ENCODE measurements around the gene FGF19. TPM values are rescaled to one million over a fixed set of nuclear protein-coding genes. Genes with fewer than 3 reads are reported as not detected.

FGF19 gene
- total and polyA plus RNA-seq, 8 donors = not detected

DNA sequence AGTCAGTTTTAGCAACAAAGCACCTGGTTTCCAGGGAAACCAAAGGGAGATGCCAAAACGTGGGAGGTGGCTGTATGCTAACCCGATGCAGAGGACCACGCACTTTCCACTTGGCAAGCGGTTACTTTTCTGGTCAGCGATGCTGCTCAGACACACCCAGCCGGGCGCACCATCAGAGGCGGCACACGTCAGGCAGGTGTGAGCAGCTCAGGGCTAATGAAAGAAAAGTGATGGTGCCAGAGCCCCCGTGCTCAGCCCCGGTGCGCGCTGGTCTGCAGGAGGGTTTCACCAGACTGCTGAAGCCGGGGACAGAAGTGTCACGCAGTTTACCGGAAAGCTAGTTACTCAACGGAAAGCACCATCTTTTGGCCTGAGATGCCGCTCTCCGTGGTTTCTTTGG, 34.3 kb downstream of the FGF19 start:
- Histone ChIP-seq H3K4me3 (no peak overlapping the region), H3K36me3 (peaks cover 32 to 84% (median 76%) of the 10 kb centered on the region in 4 donors), H3K27me3 (no peaks in the 10 kb centered on the region), H3K27ac (peak overlapping the region in 1 of 5 donors; percentile 36), H3K4me1 (peaks cover 17 to 36% (median 29%) of the 10 kb centered on the region in 4 donors), H3K9me3 (no peaks in the 10 kb centered on the region)
- no peak for DNase-seq
- 86 to 91% (median 87%) methylated on average over 19 of the region's 19 CpGs for WGBS, 5 donors
- TF ChIP-seq POLR2A (IDR thresholded peaks at IDR 0.05) (no peak), EP300 (IDR thresholded peaks at IDR 0.05) (no peak), POLR2AphosphoS5 (IDR thresholded peaks at IDR 0.05) (no peak)
- TF ChIP-seq, protein P1, sequence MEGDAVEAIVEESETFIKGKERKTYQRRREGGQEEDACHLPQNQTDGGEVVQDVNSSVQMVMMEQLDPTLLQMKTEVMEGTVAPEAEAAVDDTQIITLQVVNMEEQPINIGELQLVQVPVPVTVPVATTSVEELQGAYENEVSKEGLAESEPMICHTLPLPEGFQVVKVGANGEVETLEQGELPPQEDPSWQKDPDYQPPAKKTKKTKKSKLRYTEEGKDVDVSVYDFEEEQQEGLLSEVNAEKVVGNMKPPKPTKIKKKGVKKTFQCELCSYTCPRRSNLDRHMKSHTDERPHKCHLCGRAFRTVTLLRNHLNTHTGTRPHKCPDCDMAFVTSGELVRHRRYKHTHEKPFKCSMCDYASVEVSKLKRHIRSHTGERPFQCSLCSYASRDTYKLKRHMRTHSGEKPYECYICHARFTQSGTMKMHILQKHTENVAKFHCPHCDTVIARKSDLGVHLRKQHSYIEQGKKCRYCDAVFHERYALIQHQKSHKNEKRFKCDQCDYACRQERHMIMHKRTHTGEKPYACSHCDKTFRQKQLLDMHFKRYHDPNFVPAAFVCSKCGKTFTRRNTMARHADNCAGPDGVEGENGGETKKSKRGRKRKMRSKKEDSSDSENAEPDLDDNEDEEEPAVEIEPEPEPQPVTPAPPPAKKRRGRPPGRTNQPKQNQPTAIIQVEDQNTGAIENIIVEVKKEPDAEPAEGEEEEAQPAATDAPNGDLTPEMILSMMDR (IDR thresholded peaks at IDR 0.05) = no peak
- intact Hi-C loops (cut with DNase I; ENCODE audit: low total_unique reads) = no loop called here

DNA sequence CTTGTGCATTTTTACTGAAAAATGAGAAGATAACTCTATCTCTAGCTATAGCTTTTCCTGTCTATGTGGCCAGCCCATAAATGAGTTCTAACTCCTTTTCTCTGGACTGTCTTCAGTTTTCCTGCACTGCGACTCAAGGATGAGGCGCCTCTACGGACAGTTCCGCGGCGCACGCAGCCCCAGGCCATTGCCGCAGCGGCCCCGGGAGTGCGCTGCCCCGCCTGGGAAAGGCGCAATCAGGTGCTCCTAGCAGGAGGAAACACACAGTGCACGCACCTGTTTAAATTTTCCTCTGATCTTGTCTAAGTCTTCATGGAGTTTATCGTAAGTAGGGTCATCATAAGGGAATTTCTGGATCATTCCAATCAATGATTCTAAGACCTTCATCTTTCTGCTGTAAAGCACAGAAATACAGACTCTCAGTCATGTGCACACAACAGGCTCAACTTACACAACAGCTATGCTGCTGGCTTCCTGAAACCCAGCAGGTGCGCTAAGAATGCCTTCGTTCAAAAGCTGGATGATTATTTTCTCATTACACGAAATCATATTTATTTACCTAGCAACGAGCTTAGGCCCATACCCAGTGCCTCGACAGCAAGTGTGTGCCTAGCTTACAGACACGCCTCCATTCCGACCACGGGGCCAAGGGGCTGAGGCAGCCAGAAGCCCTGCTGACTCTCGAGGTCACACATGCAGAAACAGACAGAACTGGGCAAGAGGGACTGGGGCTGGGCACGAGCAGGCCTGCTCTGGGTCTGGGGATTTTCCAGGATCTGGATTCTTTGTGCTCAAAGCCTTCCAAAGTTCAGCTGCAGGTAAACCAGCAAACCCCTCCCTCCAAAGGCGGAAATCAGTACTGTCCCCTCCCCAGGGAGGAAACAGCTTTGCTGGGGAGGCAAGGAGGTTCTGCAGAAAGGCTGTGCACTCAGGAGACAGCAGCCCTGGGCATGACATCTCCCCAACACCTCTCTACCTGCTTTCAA, 35.9 kb downstream of the FGF19 start:
- Histone ChIP-seq H3K27ac (no peak overlapping the region), H3K4me3 (no peak overlapping the region), H3K9me3 (no peaks in the 10 kb centered on the region), H3K27me3 (no peaks in the 10 kb centered on the region), H3K4me1 (peaks cover 5 to 20% (median 15%) of the 10 kb centered on the region in 4 donors), H3K36me3 (peaks cover 41 to 97% (median 89%) of the 10 kb centered on the region in 4 donors)
- 69 to 77% (median 74%) methylated on average over 26 of the region's 26 CpGs for WGBS, 5 donors
- intact Hi-C loops (cut with DNase I; ENCODE audit: low total_unique reads) = no loop called here
- TF ChIP-seq POLR2AphosphoS5 (IDR thresholded peaks at IDR 0.05) = no peak
- TF ChIP-seq POLR2A (IDR thresholded peaks at IDR 0.05) = no peak
- no peak for TF ChIP-seq EP300 (IDR thresholded peaks at IDR 0.05)
- TF ChIP-seq, protein P1 (IDR thresholded peaks at IDR 0.05) = no peak
- peak in 1 of 2 donors; percentile 76 for DNase-seq

DNA sequence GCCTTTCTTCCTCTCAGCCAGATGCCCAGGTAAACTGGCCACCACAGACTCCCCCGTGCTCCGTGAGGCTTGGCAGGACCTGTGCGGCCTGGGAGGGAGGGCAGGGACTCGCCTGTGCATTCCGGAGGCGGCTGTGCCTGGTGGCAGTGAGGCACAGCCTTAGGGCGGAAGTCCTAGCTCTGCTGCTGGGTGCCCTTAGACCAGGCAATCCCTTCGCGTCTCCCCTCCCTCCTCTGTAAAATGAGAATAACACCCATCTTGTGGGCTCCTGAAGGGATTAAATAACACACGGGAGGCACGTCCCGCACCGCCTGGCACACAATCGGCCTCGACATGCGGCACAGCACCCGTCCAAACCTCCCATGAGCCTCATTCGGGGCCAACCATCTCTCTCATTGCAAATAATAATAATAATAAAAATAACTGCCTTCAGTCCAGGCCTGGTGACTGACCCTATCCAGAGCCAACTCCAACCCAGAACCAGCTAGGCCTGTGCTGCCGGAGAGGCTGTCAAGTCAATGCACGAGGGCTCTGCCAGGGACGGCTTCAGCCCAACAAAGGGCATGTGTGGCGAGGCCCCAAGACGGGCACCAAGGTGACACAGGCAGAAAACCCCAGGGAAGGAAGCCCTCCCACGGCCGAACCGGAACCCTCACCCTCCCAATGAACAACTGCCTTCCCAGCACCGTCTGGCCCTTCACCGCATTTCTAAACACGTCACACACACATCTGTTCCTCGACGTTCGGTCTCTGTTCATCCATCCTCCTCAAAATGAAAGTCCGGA, 36.9 kb downstream of the FGF19 start:
- Histone ChIP-seq H3K4me1 (peaks cover 5 to 13% (median 12%) of the 10 kb centered on the region in 4 donors), H3K27me3 (no peaks in the 10 kb centered on the region), H3K4me3 (no peak overlapping the region), H3K9me3 (no peaks in the 10 kb centered on the region), H3K27ac (no peak overlapping the region), H3K36me3 (peaks cover 39 to 93% (median 85%) of the 10 kb centered on the region in 4 donors)
- no peak for TF ChIP-seq EP300 (IDR thresholded peaks at IDR 0.05)
- TF ChIP-seq POLR2A (IDR thresholded peaks at IDR 0.05) = no peak
- TF ChIP-seq POLR2AphosphoS5 (IDR thresholded peaks at IDR 0.05) = no peak
- no peak for DNase-seq
- 85 to 92% (median 89%) methylated on average over 33 of the region's 33 CpGs for WGBS, 5 donors
- intact Hi-C loops (cut with DNase I; ENCODE audit: low total_unique reads) = no loop called here

DNA sequence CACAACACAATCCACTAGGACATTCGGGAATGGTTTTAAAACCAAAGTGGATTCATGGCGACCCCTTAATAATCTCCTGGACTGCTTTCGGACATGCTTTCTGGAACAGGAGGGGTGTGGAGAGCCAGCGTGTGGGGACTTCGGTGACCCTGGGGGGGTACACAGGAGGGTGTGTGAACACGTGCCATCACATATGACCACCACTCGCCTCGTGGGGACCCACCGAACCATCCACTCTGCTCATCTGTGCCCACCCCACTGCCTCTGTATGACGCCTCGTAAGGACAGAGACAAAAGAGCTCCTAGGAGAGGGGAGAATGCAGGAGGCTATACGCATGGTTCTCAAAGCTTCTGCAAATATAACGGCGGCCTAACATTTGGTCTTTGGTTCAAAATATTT, 37.6 kb downstream of the FGF19 start:
- WGBS, 5 donors = 92 to 95% (median 93%) methylated on average over 14 of the region's 14 CpGs
- DNase-seq = no peak

More for the DNA sequence above, 37.6 kb downstream of the FGF19 start:
- Histone ChIP-seq H3K36me3 (peaks cover 33 to 92% (median 80%) of the 10 kb centered on the region in 4 donors), H3K4me1 (peaks cover 5 to 13% (median 12%) of the 10 kb centered on the region in 4 donors), H3K27me3 (no peaks in the 10 kb centered on the region), H3K4me3 (no peak overlapping the region), H3K27ac (no peak overlapping the region), H3K9me3 (no peaks in the 10 kb centered on the region)
- intact Hi-C loops (cut with DNase I; ENCODE audit: low total_unique reads) = no loop called here
- TF ChIP-seq POLR2AphosphoS5 (IDR thresholded peaks at IDR 0.05) (no peak), POLR2A (IDR thresholded peaks at IDR 0.05) (no peak), EP300 (IDR thresholded peaks at IDR 0.05) (no peak)
- TF ChIP-seq, protein P1 (IDR thresholded peaks at IDR 0.05) = no peak
